GM19023 (cell line): ENCODE data around the gene BICD2.
"Not testable (repeated sequence)": the region's sequence is repeated elsewhere in the genome, so short reads cannot be mapped to it uniquely, and the experiment has no call there.

Source experiments
- ATAC-seq: cut with Tn5 transposase; IDR thresholded peaks from one replicate; pipeline ENCODE4 v1.9.1; 2021; ENCODE audit warnings: mild to moderate bottlenecking, moderate library complexity; ENCODE audit not compliant: unreplicated experiment

Gene BICD2

GRCh38 chr9:92771309-92771708, 6.7 kb upstream of the BICD2 start:
- ATAC-seq: no peak

DNA sequence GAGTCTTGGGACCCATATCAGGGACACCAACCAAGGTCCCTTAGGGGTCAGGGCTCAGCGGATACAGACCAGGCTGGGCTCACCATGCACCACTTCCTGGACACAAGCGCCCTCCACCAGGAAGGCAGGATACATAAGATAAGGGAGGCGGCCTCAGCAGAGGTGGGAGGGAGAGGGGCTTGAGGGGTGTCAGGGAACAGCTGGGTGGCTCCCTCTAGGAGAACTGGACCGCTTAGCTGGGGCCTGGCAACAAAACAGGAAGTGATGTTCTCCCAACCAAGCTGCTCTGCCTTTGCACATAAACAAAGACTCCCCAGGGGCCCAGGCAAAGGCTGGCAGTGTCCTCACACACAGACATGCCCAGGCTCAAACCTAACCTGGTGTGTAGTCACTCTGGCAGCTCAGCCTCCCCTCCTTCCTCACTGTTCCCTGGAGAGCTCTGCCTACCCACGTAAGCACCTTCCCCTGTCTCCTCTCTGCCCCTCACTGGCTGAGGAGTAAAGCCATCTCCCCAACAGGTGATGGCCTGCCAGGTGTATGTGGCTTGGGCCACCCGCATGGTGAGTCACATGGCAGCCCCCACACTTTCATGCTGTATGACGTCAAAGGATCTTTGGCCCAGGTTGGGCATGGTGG, 5.8 kb upstream of the BICD2 start:
- no peak for ATAC-seq

GRCh38 chr9:92769990-92770359, 5.3 kb upstream of the BICD2 start:
- ATAC-seq: no peak

GRCh38 chr9:92769286-92769685, 4.7 kb upstream of the BICD2 start:
- no peak for ATAC-seq

DNA sequence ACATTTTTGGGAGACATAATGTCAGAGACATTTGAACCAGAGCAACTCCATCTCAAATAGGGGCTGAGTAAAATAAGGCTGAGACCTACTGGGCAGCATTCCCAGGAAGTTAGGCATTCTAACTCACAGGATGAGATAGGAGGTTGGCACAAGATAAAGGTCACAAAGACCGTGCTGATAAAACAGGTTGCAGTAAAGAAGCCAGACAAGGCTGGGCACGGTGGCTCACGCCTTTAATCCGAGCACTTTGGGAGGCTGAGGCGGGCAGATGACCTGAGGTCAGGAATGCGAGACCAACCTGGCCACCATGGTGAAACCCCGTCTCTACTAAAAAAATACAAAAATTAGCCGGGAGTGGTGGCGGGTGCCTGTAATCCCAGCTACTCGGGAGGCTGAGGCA, 4.2 kb upstream of the BICD2 start:
- ATAC-seq: not testable (repeated sequence)

DNA sequence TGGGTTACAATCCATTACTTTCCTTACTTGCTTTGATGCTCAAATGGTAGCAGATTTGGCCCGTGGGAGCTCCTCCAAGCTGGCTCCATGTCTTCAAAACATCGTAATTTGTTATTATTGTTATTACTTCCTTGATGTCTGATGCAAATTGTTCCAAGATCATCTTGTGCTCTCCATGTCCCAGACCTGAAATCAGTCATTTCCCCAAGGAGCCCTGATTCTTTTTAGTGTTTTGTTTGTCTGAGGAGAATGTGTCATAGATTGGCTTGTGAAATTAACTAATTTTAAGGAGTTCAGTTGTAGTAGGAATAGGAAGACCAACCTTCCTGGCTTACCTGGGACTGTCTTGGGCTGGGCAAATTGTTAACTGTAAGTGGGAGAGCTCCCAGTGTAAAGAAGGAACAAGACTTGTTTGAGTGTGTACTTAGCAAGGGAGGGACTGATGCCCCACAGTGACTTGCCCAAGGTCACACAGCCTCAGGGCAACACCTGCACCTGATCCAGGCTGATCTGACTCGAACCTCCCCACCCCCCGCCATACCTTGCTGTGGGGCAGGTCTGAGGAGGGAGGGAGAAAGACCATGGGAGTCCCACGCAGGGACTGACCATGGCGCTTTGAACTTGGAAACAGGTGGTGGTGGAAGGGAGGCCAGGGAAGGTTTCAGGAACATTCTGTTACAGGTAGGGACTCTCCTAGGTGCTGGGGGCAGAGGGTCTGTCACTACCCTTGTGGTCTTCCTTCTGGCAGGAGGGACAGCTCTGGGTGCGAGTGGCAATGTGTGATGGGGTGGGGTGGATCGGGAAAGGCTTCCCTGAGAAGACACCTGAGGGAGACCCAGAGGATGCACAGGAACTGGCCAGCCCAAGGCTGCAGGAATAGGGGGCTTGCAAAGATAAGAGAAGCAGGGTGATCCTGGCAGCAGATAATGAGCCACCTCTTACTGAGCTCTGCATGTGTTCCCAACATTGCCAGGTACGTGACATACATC, 2.7 kb upstream of the BICD2 start:
- no peak for ATAC-seq

DNA sequence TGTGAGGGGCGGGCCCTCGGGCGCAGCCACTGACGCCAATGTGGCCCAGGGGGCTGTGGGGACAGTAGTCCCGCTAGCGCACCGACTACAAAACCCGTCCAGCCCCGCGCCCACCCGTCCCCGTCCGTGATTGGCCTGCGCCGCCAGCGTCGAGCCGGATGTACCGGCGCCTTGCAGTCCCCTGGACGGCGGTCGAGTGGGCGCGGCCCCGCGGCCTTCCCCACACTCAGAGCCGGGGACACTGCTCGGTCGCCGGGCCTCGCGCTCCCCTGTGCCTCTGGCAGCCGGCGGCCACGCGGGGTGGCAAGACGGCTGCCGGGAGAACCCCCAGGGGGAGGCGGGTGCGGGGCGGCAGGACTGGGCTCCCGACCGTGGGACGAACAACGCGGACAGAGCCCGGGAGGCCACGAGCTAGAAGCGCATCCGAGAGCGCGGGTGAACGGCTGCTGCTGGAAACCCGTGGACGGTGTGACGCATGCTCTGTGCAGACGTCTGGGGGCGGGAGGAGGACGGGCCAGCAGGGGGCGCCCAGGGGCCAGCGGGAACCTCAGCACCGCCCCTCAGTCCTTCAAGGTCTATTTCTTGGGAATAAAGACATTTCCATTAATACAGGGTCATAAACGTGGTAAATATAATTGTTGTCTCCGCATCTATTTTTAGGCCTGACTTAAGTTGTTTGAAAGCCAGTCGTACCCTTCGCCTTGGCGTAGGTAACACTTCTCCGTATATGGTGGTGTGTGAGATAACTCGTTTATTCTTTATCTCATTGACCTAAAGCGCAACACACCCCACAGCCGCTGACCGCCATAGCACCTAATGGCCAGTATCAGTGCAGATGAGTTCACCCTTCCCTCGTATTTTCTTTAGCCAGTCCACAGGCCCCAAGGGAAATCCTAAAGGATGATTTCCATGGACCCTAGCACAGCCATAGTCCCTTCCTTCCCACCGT, 629 bp upstream of the BICD2 start:
- ATAC-seq: peak; percentile 56

- peak; percentile 8 for ATAC-seq
Measured at GRCh38 chr9:92763721-92764380, 782 bp downstream of the BICD2 start.

- ATAC-seq: no peak
Measured at GRCh38 chr9:92762781-92763708, 1.6 kb downstream of the BICD2 start.

DNA sequence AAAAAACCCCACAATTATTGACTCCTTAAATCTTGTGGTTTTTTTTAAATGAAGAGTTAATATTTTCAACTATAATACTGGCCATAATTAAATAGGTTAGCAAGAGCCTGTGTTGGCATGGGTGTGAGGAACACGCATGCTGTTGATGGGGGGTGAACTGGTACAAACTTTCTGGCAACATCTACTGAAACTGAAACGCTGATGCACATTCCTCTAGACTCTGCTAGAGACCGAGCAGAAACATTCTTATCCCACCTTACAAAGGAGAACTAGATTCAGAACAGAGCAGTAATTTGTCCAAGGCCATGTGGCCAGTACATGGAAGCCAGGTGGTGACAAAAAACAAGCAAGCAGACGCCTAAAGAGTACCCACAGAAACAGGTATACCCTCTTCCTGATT, 2.4 kb downstream of the BICD2 start:
- ATAC-seq: no peak

GRCh38 chr9:92761686-92762085, 2.9 kb downstream of the BICD2 start:
- ATAC-seq: no peak

DNA sequence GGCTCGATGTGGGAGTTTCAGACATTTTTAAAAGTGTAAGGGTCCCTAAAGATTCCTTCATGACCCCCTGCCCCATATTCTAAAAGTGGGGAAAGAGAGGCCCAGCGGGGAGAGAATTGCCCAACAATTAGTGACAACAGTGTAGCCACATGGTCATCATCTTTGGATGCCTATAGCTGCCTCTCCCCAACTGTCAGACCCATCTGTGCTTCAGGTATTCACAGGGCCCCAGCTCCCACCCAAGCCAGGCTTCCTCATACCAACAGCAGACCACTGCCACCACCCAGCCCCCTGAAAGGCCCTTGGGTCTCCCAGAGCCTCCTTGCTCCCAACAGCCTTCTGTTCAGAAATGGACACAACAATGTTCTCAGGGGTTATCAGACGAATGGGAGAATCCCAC, 4.1 kb downstream of the BICD2 start:
- ATAC-seq: no peak

- ATAC-seq: no peak
Measured at GRCh38 chr9:92760070-92760469, 4.6 kb downstream of the BICD2 start.

DNA sequence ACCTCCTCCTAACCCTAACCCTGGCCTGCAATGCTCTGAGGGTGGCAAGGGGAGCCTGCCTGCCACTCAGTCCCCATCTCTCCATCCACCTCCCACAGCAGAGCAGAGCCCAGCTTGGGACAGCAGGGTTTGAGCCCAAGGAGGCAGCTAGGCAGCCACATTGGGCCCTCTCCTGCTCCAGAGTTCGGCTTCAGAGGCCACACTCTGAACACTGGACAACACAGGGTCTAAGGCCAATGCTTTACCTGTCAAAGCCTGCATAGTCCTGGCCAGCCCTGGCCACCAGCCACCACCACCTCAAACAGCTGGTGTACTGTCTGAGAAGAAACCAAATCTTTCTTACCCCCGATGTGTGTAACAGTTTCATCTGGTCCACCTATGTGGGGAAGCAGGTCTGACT, 5.2 kb downstream of the BICD2 start:
- ATAC-seq: no peak

GRCh38 chr9:92756792-92757191, 7.8 kb downstream of the BICD2 start:
- no peak for ATAC-seq

GRCh38 chr9:92754091-92754745, 10.4 kb downstream of the BICD2 start:
- no peak for ATAC-seq

- ATAC-seq: no peak
Measured at GRCh38 chr9:92752812-92753404, 11.7 kb downstream of the BICD2 start.

DNA sequence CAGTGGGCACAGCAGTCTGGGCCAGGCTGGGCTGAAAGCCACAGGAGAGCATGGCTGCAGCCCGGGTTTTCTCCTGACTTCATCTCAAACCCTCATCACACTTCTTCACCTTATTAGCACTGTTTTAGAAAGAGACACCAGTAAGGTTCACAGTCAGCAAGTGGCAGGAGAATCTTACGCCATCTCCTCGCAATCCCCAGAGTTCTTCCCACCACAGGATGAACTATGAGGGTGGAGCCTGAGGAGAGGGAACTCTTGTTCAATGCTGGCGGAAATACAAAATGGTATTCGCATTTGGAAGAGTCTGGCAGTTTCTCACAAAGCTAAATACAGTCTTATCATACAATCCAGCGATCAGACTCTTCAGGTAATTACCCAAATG, 14.7 kb downstream of the BICD2 start:
- ATAC-seq: no peak
